K562 (cell line): ENCODE results near the gene BRSK1. TPM values are rescaled to one million over a fixed set of nuclear protein-coding genes. Genes with fewer than 3 reads are reported as not detected.

Experiments
- ATAC-seq: fragments of 200-7000 bp; cut with Tn5 transposase; 3 replicates; pipeline ENCODE4 v1.9.1; 2020; ENCODE audit warnings: moderate library complexity
- BruUV-seq: library from RNA; stranded (reverse); fragments of 400-500 nt; replicated peaks from 2 replicates; lab custom pipeline; 2021; lab: Mats Ljungman, UMichigan
- CTCF ChIA-PET: fragments of 300-600 bp; formaldehyde crosslinking; extraction: SDS; loops from one replicate; lab custom pipeline; 2021; ENCODE audit warnings: low intra/inter-chr PET ratio; lab: Yijun Ruan, JAX
- POLR2A ChIA-PET: fragments of 300-600, 350-650 bp; sonication (Branson Sonifier 250); formaldehyde crosslinking; extraction: SDS; loops from one replicate; lab custom pipeline; 2021; ENCODE audit warnings: antibody characterized with exemption, inconsistent platforms; lab: Yijun Ruan, JAX
- DNase-seq, 4 experiments: peaks; one replicate each; pipeline versions ENCODE4 v3.0.0 to v3.0.0-alpha.2; 2011 to 2018; ENCODE audit warnings: low spot score in 3 of 4, mixed read lengths in 3 of 4; ENCODE audit errors: extremely low read depth in 1 of 4
- FAIRE-seq: peaks from 2 replicates; lab custom pipeline; 2011; peaks lifted over from hg19 to GRCh38; lab: Jason Lieb, UNC
- H2AFZ ChIP-seq: 2 replicates; pipeline ENCODE4 v1.6.0; 2011; ENCODE audit warnings: low read depth, low read length, control low read depth, inconsistent platforms
- H3K27ac ChIP-seq: fragments of 200-600 bp; 3 replicates; pipeline ENCODE4 v1.8.0; 2011; ENCODE audit warnings: low read depth, mild to moderate bottlenecking, control low read depth, inconsistent platforms, low read length, moderate library complexity, mixed read lengths; ENCODE audit errors: extremely low read depth
- H3K27me3 ChIP-seq, 2 experiments: fragments of 300-600 bp in 1 of 2; 2 replicates in 1 of 2; 3 replicates in 1 of 2; pipeline versions ENCODE4 v1.6.0 to v1.8.0; 2011; ENCODE audit warnings: inconsistent platforms in 2 of 2, low read length in 2 of 2, mild to moderate bottlenecking in 1 of 2, mixed read lengths in 1 of 2, moderate library complexity in 1 of 2; ENCODE audit not compliant: control insufficient read depth in 2 of 2, insufficient read depth in 2 of 2
- H3K36me3 ChIP-seq: fragments of 300-600 bp; 3 replicates; pipeline ENCODE4 v1.8.0; 2011; ENCODE audit warnings: mild to moderate bottlenecking, low read length, inconsistent platforms; ENCODE audit not compliant: control insufficient read depth, insufficient read depth
- H3K4me1 ChIP-seq, 2 experiments: fragments of 200-600 bp in 1 of 2; replicated peaks in 1 of 2; 2 replicates in 1 of 2; 3 replicates in 1 of 2; pipeline versions ENCODE4 v1.5.1 to v1.8.0; 2011; ENCODE audit warnings: inconsistent platforms in 2 of 2, low read length in 2 of 2, mild to moderate bottlenecking in 1 of 2, mixed read lengths in 1 of 2, moderate library complexity in 1 of 2; ENCODE audit not compliant: control insufficient read depth in 2 of 2, insufficient read depth in 2 of 2
- H3K4me2 ChIP-seq: 2 replicates; pipeline ENCODE4 v1.6.1; 2011; ENCODE audit warnings: low read length, control low read depth, inconsistent platforms, mixed read lengths; ENCODE audit not compliant: insufficient read depth
- H3K4me3 ChIP-seq: fragments of 200-600 bp; sonication (generic), shearing (Covaris generic); 2 replicates; pipeline ENCODE4 v1.5.1; 2016; ENCODE audit warnings: control low read depth, inconsistent platforms
- H3K79me2 ChIP-seq: fragments of 200-600 bp; 3 replicates; pipeline ENCODE4 v1.8.0; 2011; ENCODE audit warnings: low read length, inconsistent platforms; ENCODE audit not compliant: control insufficient read depth, insufficient read depth
- H3K9ac ChIP-seq, 2 experiments: 2 replicates each; pipeline versions ENCODE4 v1.6.0 to v1.6.1; 2011; ENCODE audit warnings: low read depth in 2 of 2, low read length in 2 of 2, control low read depth in 1 of 2, inconsistent platforms in 1 of 2, mild to moderate bottlenecking in 1 of 2, mixed read lengths in 1 of 2; ENCODE audit not compliant: insufficient read depth in 1 of 2
- H3K9me1 ChIP-seq: one replicate; pipeline ENCODE4 v1.6.0; 2011; ENCODE audit warnings: inconsistent platforms, mild to moderate bottlenecking, low read length, moderate library complexity; ENCODE audit not compliant: control insufficient read depth, insufficient read depth
- H3K9me3 ChIP-seq: replicated peaks from 2 replicates; pipeline ENCODE4 v1.5.1; 2011; ENCODE audit warnings: low read depth, low read length, inconsistent platforms; ENCODE audit not compliant: control insufficient read depth, insufficient read depth
- H4K20me1 ChIP-seq: replicated peaks from 2 replicates; pipeline ENCODE4 v1.6.1; 2011; ENCODE audit warnings: low read length, inconsistent platforms, mixed read lengths; ENCODE audit not compliant: control insufficient read depth, insufficient read depth
- E2F1 ChIP-seq: sonication (generic); formaldehyde crosslinking; IDR thresholded peaks from 2 replicates; pipeline ENCODE4 v1.8.1; 2023; ENCODE audit warnings: mild to moderate bottlenecking, missing genetic modification reagents, moderate library complexity
- E2F3 ChIP-seq: fragments of 250-450 bp; sonication (Bioruptor Pico); IDR thresholded peaks from 2 replicates; pipeline ENCODE4 v1.4.0; 2020; ENCODE audit warnings: mild to moderate bottlenecking
- POLR2B ChIP-seq: fragments of 450-650 bp; IDR thresholded peaks from 2 replicates; pipeline ENCODE4 v1.6.1; 2018; ENCODE audit warnings: low read depth; ENCODE audit not compliant: partially characterized antibody
- U2AF2 ChIP-seq: fragments of 200-400 bp; formaldehyde crosslinking; optimal IDR thresholded peaks from 2 replicates; pipeline ENCODE3; 2017; ENCODE audit warnings: low read depth, mild to moderate bottlenecking, low read length
- ZNF561 ChIP-seq: fragments of 450-650 bp; formaldehyde crosslinking; conservative IDR thresholded peaks from 2 replicates; pipeline ENCODE4 v1.4.0; 2020; ENCODE audit warnings: mild to moderate bottlenecking, moderate library complexity
- WGBS: fragments of 100-300 bp; shearing (Covaris generic); methylation state at CpG from one replicate; pipeline ENCODE4 v1.1.6; 2016; ENCODE audit warnings: low coverage, mixed read lengths; ENCODE audit not compliant: insufficient coverage; ENCODE audit errors: missing lambda C conversion rate; 5-methylcytosine and 5-hydroxymethylcytosine counted together
- in situ Hi-C: fragments of 300-500 bp; cut with MboI; formaldehyde crosslinking; loops from 4 replicates; pipeline ENCODE4 v1.15.0; 2018; ENCODE audit warnings: inconsistent platforms, mixed read lengths
- intact Hi-C: fragments of 100-400 bp; cut with micrococcal nuclease; formaldehyde crosslinking; loops from 2 replicates; pipeline ENCODE4 v1.14.2; 2022
- polyA plus RNA-seq, 8 experiments: library from polyadenylated mRNA; depleted of rRNA in 4 of 8; stranded (reverse) in 5 of 8; unstranded in 3 of 8; fragments of >200 nt; fragmentation: Nextera tagmentation in 2 of 8; fragmentation: Illumina TruSeq in 1 of 8; extraction: Ambion mirVana in 2 of 8; extraction: Trizol in 1 of 8; gene quantifications; 2 replicates each; pipeline versions ENCODE4 v1.2.1 to v1.2.3, GENCODE V29; 2011 to 2014; ENCODE audit warnings: inconsistent platforms in 1 of 8, missing spikeins in 1 of 8
- total RNA-seq, 7 experiments: library from RNA; depleted of rRNA in 6 of 7; stranded (reverse); fragments of >200 nt in 6 of 7; fragmentation: Illumina TruSeq in 2 of 7; extraction: Trizol in 2 of 7; gene quantifications; 2 replicates each; pipeline versions ENCODE4 v1.2.1 to v1.2.3, GENCODE V29; 2011 to 2021; ENCODE audit warnings: low replicate concordance in 1 of 7

BRSK1 gene
- total and polyA plus RNA-seq, 9 of the 15 experiments (the other 6 are each of a cell fraction or from before 2014, with no cell fraction given), result 1.7 to 9.3 (median 3.8) TPM; not detected in 2

- TF ChIP-seq U2AF2, result no peak
- no peak for TF ChIP-seq E2F1 (CRISPR knock-in tag)
- no peak for TF ChIP-seq E2F3 (CRISPR knock-in tag)
- TF ChIP-seq POLR2B, result no peak
- no peak for TF ChIP-seq ZNF561
- BruUV-seq, result no TSS peak
- Histone ChIP-seq H3K4me2 (no peak overlapping the region), H2AFZ (no peak overlapping the region), H3K9me1 (peaks cover 3% of the 10 kb centered on the region), H3K9ac (peak overlapping the region in 1 of 2 experiments; percentile 64; a peak in 1 of 4 replicates), H4K20me1 (peaks cover 31% of the 10 kb centered on the region), H3K4me1 (peaks cover 4 to 28% of the 10 kb centered on the region in 2 experiments; a peak in 4 of 5 replicates), H3K36me3 (peaks cover 96% of the 10 kb centered on the region), H3K9me3 (no peaks in the 10 kb centered on the region), H3K4me3 (no peak overlapping the region), H3K27ac (no peak overlapping the region), H3K27me3 (no peaks in the 10 kb centered on the region; a peak in 1 of 5 replicates), H3K79me2 (peaks cover 21% of the 10 kb centered on the region)
- FAIRE-seq (no peak), ATAC-seq (no peak), DNase-seq (no peak)
- in situ Hi-C loops, result no loop called here
- WGBS, result 92% methylated on average over 12 of the region's 12 CpGs
- intact Hi-C loops, result no loop called here
- ChIA-PET POLR2A (interaction anchor here (1.0 kb wide), 1 partner anchor 12 kb away, joined by 5 read pairs; no protein-coding TSS in a partner anchor), CTCF (no interaction called here)
Observed at GRCh38 chr19:55244004-55244680, 39.7 kb upstream of the BRSK1 start.
